Measurements from ENCODE around the gene CLEC11A. TPM values are rescaled to one million over a fixed set of nuclear protein-coding genes. Genes with fewer than 3 reads are reported as not detected.

Gene CLEC11A, protein sequence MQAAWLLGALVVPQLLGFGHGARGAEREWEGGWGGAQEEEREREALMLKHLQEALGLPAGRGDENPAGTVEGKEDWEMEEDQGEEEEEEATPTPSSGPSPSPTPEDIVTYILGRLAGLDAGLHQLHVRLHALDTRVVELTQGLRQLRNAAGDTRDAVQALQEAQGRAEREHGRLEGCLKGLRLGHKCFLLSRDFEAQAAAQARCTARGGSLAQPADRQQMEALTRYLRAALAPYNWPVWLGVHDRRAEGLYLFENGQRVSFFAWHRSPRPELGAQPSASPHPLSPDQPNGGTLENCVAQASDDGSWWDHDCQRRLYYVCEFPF
- total RNA-seq = 23.1 TPM

DNA sequence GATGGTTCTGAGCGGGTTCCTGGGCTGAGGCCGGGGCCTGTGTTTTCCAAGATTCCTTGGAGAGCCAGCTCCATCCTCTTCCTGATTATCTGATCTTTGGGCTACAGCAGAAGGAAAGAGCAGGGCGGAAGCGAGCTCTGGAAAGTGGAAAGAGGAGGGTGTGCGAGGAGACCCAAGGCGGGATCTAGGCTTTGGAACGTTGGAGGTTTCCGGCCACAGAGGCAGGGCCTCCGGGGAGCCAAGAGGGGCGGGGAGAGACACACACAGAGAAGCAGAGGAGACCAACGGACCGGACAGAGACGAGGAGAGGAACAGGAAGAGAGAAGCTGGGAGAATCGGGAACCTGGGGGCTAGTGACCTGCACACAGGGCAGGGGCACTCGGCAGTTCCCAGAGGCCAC lies at the start of gene CLEC11A:
Gene CLEC11A, plus strand, starts transcription at position 296 of the 400 bp plus-strand sequence. CDS start 162 bp downstream, outside the sequence.
- peak; percentile 54 for DNase-seq

- DNase-seq = no peak
Measured at GRCh38 chr19:50676625-50677197, 46.5 kb upstream of the CLEC11A start.

GRCh38 chr19:50677636-50678035 lies 45.5 kb upstream of the CLEC11A start:
- no peak for DNase-seq

GRCh38 chr19:50678323-50678722 lies 44.8 kb upstream of the CLEC11A start:
- DNase-seq = no peak

- DNase-seq = peak; percentile 78
Measured at GRCh38 chr19:50679177-50680125, 43.7 kb upstream of the CLEC11A start.

- DNase-seq = no peak
Measured at GRCh38 chr19:50686310-50687032, 36.7 kb upstream of the CLEC11A start.

GRCh38 chr19:50688766-50689165 lies 34.4 kb upstream of the CLEC11A start:
- no peak for DNase-seq

DNA sequence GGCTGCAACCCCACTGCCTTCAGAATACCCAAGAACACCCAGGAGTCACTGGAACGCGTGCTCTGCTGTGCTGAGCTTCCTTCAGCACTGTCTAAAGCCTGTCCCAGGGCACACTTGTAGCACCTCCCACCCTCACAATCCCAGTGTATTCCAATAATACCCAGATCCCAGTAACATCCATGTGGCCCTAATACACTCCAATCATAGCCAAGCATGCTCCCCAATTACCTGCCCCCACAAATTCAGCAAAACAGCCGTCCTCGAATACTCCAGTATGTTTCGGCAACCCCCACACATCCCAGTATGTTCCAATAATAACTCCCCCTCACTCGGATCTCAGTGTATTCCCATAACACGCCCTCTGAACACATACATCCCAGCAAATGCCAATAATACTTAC lies 32.7 kb upstream of the CLEC11A start:
- no peak for DNase-seq

DNA sequence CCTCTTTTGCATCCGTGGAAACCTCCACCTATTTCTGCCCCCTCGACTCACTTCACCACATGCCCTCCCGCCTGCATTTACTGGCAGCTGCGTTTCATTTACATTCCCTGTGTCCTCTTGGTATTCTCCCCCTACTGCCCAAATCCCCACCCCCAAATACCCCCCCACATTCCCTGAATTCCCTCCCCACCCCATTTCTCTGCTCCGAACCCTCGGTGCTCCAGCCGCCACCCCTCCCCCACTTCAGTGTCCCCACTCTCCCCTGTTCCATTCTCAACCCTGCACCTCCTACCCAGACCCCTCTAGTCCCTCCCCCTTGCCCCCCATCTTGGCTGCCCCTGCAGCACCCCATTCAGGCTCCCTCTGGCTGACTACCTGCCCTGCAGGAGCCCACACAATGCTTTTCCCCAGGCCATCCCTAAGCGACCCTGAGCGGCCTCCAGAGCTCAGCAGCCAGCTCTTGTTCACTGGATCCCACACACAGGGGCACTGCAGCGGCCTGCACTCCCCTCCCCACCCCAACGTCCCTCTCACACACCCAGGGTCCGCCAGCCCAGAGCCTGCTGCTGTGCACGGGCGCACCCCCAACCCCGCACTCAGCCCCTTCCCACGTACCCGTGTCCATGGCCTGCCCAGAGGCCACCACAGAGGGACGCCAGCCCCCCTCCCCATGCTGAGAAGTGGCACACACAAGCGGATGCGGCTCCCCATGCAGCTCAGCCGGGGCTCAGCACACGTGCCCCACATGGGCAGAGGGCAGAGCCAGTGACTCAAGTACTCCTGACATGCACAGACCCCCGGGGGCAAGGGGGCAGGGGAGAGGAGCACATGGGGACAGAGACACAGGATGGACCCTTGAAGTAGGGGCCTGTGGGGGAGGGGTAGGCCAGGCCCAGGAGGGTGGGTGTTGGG lies 29.8 kb upstream of the CLEC11A start:
- DNase-seq = no peak

DNA sequence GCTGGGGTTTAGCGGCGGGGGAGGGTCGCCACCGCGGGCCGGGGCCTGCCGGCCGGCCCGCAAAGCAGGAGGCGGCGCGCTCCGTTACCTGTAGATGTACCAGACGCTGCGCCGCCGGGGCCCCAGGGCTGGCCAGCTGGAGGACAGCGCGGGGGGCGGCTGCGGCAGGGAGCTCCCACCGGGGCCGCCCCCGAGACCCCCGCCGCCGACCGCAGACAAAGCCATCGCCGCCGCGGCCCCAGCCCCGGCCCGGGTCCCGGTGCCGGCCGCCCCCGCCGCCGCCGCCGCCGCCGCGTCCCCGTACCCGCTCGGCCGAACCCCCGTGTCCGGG lies 28.4 kb upstream of the CLEC11A start:
- no peak for DNase-seq

DNA sequence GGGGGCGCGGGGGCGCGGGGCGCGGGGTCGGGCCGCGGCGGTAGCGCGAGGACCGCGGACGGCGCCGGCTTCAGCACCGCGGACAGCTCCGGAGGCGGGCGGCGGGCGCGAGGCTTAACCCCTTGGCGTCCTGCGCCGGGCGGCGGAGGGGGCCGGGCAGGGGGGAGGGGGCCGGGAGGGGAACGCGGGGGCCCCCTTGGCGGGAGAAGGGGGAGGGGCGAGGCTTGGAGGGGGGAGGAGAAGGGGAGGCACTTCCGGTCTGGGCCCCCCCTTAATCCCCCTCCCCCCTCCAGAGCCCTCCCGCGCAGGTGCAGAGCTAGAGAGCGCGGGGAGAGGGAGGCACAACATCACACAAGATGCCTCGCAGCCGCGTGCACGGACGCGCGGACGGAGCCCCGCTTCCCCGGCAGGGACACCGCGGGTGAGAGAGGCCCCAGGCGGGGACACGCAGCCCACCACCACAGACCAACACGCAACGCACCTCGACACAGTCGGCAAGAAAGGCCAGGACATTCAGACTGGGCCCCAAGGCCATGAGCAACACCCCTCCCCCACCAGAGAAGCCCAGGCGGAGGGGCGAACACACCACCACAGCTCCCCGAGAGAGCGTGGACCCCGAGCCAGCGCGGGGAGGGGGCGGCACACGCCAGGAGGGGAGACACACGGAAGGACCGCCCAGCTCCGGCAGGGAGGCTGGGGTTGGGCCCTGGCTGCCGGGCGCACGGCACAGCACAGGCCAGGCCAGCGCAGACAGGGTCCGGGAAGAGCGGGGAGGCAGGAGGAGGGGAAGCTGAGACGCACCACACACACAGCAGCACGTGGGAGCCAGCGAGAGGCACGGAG lies 27.7 kb upstream of the CLEC11A start:
- DNase-seq = peak; percentile 68

GRCh38 chr19:50696094-50696483 lies 27.1 kb upstream of the CLEC11A start:
- no peak for DNase-seq

DNA sequence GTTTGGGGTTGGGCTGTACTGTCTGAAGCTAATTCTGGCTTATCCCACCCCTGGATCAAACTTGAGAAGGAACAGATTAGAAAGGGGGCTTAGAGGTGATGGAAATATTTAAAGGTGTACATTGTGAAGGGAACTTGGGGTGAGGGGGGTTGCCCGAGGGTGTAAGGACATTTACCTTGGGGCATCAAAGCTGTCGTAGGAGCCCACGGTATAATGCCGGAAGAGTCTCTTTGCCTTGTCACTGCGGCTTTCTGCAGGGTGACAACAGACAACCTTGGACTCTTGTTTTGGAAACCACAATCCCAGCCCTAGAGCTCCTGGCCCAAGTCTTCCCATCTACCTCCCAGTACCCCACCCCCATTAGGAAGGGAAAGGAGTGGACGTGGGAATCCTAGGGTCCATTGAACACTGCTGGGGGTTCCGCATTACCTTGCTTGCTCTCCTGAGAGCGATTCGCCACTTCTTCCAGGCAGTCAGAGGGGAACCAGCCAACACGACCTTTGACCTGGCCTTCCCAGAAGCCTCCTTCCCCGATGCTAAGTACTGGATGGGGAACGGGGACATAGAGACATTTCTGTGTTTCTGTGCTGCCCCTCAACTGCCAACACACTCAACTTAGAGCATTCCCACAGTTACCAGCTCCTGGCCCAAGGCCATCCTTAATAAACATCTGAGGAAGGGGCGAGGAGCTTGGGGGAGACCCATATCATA lies 25.6 kb upstream of the CLEC11A start:
- no peak for DNase-seq

DNA sequence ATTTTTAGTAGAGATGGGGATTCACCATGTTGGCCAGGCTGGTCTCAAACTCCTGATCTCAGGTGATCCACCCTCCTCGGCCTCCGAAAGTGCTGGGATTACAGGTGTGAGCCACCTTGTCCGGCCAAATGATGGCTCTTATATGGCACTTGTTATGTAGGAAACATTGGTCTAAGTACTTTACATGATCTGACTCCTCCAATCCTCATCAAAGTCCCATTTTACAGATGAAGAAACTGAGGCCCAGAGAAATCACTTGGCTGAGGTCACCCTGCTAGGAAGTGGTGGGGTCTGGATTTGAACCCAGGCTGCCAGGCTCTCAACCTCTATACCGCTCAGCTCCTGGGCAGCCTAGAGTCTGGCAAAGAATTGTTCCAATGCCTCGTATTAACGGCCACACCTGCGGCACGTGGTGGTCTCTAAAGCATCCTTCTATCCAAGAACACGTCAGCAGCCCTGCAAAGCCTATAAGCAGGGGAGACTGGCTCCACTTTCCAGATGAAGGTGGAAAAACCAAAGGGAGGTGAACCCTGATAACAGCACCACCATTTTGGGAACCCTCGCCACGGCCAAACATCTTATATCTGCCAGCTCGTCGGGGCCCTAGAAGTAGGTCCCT lies 21.7 kb upstream of the CLEC11A start:
- DNase-seq = no peak

- DNase-seq = no peak
Measured at GRCh38 chr19:50702158-50702870, 20.9 kb upstream of the CLEC11A start.

DNA sequence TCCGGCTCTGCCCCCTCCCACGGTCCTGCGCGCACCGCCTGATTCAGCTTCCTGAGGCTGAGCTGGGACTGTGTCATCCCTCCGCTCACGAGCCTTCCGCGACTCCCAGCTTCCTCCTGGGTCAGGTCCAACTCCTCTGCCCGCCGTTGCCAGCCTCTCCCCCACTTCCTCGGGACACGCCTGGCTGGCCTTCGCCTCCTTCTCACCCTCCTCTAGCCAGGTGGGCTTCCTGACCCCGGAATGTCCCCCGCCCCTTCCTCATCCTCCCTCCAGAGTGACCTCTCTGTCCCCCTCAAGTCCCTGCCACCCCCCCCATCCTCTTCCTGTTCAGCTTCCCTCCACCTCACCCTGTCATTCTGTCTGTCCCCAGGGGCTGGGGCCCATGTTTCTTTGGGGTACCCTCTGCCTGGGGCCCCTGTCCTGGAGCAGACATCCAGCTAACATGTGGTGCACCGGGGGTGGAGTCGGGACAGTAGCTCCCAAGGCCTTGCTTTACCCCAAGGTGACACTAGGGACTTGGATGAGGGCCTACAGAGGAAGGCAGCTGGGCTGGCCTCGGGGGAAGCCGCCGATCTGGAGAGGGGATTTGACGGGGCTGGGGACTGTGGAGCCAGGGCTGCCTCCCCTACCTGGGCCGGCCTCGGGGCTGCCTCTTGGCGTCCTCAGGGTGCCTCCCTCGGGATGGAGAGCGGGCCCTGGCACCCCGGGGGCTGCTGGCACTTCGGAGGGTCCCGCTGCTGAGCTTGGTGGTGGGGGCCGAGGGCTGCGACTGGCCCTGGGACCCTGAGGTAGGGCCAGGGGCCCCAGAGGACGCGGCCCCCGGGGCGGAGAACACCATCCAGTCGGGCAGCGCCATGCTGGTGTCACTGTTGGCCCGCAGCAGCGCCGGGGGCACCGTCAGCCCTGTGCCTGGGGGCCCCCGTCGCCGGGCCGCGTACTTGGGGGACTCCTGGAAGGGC lies 20.0 kb upstream of the CLEC11A start:
- no peak for DNase-seq
